Muscle of leg (tissue), 11 donors: ENCODE measurements around the gene ZNF512B. TPM values are rescaled to one million over a fixed set of nuclear protein-coding genes. Genes with fewer than 3 reads are reported as not detected.
A peak's percentile ranks its signal among the peaks of the same experiment; 100 is the strongest.
"Not testable (repeated sequence)": the region's sequence is repeated elsewhere in the genome, so short reads cannot be mapped to it uniquely, and the experiment has no call there.

Source experiments
- DNase-seq: peaks from one replicate; pipeline ENCODE4 v3.0.0; 2013
- H3K27ac ChIP-seq: one replicate; pipeline ENCODE4 v1.5.1; 2013; ENCODE audit warnings: mild to moderate bottlenecking, low read length, control low read depth
- H3K27me3 ChIP-seq: one replicate; pipeline ENCODE4 v1.6.1; 2013; ENCODE audit warnings: low read length; ENCODE audit not compliant: control insufficient read depth, insufficient read depth
- H3K36me3 ChIP-seq: one replicate; pipeline ENCODE4 v1.6.1; 2013; ENCODE audit warnings: low read length; ENCODE audit not compliant: control insufficient read depth, insufficient read depth
- H3K4me1 ChIP-seq: one replicate; pipeline ENCODE4 v1.6.1; 2013; ENCODE audit warnings: low read length; ENCODE audit not compliant: control insufficient read depth, insufficient read depth
- H3K4me3 ChIP-seq: one replicate; pipeline ENCODE4 v1.5.1; 2013; ENCODE audit warnings: low read length, control low read depth
- H3K9me3 ChIP-seq: replicated peaks from 2 replicates; pipeline ENCODE4 v1.6.1; 2013; ENCODE audit warnings: low read depth, low read length; ENCODE audit not compliant: control insufficient read depth
- WGBS: methylation state at CpG from one replicate; pipeline ENCODE4 v1.1.5; 2013; ENCODE audit warnings: missing lambda C conversion rate; ENCODE audit not compliant: insufficient coverage; 5-methylcytosine and 5-hydroxymethylcytosine counted together
- polyA plus RNA-seq, 8 donors: library from polyadenylated mRNA; unstranded; fragments of 120-200 nt; gene quantifications; one replicate each; pipeline versions ENCODE4 v1.2.1 to v1.2.3, GENCODE V29; 2013; ENCODE audit warnings: inconsistent platforms in 1 of 8, low replicate concordance in 1 of 8; ENCODE audit not compliant: insufficient read length in 8 of 8, insufficient read depth in 1 of 8
- total RNA-seq: library from RNA; stranded (reverse); fragments of 120-200 nt; gene quantifications from one replicate; pipeline ENCODE4 v1.2.4, GENCODE V29; 2013

Gene ZNF512B
- total and polyA plus RNA-seq, 9 donors: 15.5 to 34.0 (median 27.6) TPM

DNA sequence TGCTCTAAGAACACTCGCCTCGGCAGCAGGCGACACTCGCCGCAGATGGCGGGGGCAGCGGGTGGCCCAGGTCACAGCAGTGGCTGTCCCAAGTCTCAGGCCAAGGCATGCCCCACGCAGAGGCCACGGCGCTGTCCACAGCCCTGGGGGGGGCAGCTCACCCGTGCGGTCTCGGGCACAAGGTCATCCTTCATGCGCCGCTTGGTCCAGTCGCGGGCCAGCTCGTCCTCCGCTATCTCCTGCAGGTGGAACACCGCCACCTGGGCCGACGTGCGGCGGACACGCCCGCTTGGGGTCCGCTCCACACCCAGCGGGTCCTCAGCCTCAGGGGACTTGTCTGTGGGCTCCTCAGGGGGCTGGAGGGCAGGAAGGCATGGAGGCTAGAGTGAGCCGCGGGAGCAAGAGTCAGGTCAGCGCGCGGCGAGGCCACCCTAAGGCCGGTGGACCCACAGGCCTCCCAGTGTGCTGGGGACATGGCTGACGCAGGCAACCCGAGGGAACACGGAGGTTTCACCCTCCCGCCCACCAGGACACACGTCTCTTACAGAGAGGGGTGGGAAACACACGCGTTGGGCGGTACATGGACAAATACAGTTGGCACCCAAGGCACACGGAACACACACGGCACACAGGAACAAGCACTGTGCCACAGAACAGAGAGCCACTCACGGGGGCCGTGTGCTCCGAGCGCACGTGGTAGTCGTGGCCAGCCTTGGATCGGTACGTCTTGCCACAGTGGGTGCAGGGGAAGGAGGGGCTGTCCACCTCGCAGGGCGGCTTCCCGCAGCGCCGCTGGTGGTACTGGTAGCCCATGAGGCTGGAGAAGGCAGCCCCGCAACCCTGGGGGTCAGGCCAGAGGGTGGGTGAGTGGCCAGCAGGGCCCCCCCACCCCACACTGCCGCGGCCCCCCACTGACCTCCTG is 7.0 kb downstream of the ZNF512B start:
- Histone ChIP-seq H3K4me3 (no peak overlapping the region), H3K27ac (no peak overlapping the region), H3K4me1 (peaks cover 5% of the 10 kb centered on the region), H3K9me3 (no peaks in the 10 kb centered on the region), H3K36me3 (peaks cover 72% of the 10 kb centered on the region), H3K27me3 (no peaks in the 10 kb centered on the region)
- 91% methylated on average over 49 of the region's 61 CpGs for WGBS
- DNase-seq: no peak

DNA sequence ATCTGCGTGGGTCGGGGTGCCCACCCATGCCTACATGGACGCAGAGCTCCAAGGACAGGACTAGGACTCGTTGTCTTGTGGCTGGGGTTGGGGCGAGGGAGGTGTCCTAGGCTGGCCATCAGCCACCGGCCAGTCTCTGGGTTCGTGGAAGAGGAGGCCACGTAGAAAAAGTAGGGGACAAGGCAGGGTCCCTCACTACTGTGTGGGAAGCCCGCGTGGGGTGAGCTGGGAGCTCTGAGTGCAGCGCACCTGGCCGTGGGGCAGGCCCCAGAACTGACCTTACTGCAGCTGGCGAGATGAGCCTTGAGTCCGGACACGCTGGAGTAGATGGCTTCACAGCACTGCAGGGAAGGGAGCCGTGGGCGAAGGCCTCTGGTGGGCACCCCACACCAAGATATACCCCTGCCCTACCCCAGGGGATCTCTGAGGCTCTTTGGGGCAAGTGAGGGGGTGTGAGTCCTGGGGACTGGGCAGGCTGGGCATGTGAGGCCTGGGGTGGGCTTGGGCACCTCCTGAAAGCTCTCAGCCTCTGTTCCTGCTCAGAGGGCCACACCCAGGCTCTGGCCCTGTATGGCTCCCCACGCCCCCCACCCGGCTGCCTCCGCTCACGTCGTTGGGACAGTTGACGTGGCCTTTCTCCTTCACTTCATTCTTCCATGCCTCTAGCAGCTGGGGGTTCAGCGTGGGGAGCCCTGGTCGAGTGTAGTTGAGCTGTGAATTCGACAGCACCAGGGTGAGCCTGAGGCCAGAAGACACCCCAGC is 7.9 kb downstream of the ZNF512B start:
- WGBS: 85% methylated on average over 21 of the region's 26 CpGs
- Histone ChIP-seq H3K27me3 (no peaks in the 10 kb centered on the region), H3K4me1 (peaks cover 14% of the 10 kb centered on the region), H3K9me3 (no peaks in the 10 kb centered on the region), H3K36me3 (peaks cover 64% of the 10 kb centered on the region), H3K4me3 (no peak overlapping the region), H3K27ac (no peak overlapping the region)
- no peak for DNase-seq

DNA sequence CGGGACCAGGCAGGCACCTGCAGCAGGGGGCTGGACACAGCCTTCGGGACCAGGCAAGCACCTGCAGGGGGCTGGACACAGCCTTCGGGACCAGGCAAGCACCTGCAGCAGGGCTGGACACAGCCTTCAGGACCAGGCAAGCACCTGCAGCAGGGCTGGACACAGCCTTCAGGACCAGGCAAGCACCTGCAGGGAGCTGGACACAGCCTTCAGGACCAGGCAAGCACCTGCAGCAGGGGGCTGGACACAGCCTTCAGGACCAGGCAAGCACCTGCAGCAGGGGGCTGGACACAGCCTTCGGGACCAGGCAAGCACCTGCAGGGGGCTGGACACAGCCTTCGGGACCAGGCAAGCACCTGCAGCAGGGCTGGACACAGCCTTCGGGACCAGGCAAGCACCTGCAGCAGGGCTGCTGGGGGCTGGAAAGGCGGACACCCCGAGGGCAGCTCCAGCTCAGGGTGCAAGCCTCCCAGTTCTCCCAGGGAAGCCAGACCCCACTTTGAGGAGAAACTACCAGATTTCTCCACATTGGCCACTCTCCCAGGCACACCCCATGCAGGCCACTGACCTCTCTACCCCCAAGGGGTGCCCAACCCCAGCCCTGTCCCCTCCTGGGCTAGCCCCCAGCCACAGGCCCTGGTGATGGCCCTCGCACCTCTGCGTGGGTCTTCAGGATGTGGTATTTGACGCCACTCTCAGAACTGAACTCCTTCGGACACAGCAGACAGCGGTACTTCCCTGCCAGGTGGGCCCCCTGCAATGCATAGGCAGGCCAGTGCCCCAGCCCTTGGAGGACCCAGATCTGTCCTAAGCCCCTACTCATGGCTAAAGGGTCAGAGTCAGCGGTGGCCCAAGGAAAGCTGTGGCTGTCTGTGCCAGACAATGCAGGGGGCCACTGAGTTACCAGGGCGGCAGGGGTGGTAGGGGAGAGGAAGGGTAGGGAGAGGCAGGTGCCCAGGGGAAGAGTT is 8.8 kb downstream of the ZNF512B start:
- WGBS: 90% methylated on average over 14 of the region's 15 CpGs
- H3K9me3 ChIP-seq, H3K27ac ChIP-seq, H3K27me3 ChIP-seq, DNase-seq, H3K4me3 ChIP-seq: not testable (repeated sequence)
- Histone ChIP-seq H3K4me1 (peaks cover 15% of the 10 kb centered on the region), H3K36me3 (peaks cover 56% of the 10 kb centered on the region)

DNA sequence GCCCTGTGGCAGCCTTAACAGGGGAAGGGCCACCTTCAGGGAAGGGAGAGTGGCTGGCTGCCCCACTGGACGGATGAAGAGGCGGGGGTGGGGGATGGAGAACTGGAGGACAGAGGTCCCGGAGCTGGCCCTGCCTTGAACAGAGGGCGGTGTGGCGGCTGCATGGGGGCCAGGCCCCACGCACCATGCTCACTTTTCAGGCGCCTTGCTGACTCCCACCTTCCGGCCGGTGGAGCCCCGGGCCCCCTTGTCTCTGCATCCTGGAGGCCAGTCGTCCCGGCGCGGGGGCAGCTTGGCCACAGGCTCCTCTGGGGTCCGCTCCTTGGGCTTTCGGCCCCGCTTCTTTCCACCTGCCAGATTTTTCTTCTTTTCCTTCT is 10.0 kb downstream of the ZNF512B start:
- Histone ChIP-seq H3K9me3 (no peaks in the 10 kb centered on the region), H3K4me1 (peaks cover 22% of the 10 kb centered on the region), H3K36me3 (peaks cover 56% of the 10 kb centered on the region), H3K27ac (no peak overlapping the region), H3K4me3 (no peak overlapping the region), H3K27me3 (no peaks in the 10 kb centered on the region)
- WGBS: 77% methylated on average over 7 of the region's 17 CpGs
- DNase-seq: no peak

DNA sequence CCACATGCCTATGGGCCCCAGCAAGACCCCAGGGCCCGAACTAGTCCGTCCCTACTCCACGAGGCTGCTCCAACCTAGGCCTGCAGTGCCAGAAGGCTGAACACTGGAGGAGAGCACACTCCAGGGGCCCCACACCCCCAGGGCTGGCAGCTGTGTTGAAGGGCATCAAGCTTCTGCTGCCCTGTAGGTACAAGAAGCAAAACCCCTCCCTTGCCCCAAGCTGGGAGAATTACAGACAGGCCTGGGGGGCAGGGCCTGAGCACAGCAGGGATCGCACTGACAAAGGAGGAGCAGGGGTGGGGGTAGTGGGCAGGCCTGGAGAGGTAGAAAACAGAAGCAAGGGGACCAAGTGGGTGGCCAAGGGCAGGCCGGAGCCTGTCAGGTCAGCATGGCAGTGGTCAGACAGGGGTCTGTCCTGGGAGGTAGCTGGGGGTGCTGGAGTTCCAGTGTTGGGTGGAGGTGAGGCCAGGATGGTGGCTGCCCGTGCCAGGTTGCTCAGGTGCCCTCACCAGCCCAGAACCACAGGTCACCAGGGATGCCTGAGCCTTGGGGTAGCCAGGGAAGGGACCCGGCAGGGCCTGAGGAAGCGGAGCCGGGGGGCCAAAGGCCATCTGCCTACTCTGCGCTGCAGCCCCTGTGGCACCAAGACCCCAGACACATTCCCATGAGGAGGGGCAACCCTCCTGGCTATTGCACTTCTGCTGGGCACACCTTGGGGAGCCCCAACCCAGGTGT is 10.6 kb downstream of the ZNF512B start:
- Histone ChIP-seq H3K9me3 (no peaks in the 10 kb centered on the region), H3K27ac (no peak overlapping the region), H3K36me3 (peaks cover 56% of the 10 kb centered on the region), H3K4me1 (peaks cover 27% of the 10 kb centered on the region), H3K27me3 (no peaks in the 10 kb centered on the region), H3K4me3 (no peak overlapping the region)
- WGBS: 64% methylated on average over 7 of the region's 10 CpGs
- no peak for DNase-seq

DNA sequence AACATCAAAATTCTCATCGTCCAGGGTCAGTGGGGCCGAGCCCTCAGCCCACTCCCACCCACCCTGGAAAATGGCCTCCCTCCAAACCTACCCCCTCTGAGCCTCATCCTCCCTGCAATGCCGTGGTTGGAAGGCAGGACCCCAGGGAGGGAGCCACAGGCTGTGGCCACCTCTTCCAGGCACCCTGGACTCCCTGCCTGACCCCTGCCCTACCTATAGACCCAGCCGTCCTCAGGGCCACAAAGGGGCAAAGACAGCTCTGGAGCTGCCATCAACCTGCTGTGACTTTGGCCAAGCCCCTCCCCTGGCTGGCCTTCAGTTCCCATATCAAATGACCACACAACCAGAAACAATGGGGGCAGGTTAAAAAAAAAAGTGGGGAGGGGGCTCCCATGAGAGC is 11.3 kb downstream of the ZNF512B start:
- Histone ChIP-seq H3K4me1 (peaks cover 33% of the 10 kb centered on the region), H3K27ac (no peak overlapping the region), H3K4me3 (no peak overlapping the region), H3K9me3 (no peaks in the 10 kb centered on the region), H3K36me3 (peaks cover 49% of the 10 kb centered on the region), H3K27me3 (no peaks in the 10 kb centered on the region)
- no peak for DNase-seq
- WGBS: 50% methylated on average over 3 of the region's 4 CpGs

DNA sequence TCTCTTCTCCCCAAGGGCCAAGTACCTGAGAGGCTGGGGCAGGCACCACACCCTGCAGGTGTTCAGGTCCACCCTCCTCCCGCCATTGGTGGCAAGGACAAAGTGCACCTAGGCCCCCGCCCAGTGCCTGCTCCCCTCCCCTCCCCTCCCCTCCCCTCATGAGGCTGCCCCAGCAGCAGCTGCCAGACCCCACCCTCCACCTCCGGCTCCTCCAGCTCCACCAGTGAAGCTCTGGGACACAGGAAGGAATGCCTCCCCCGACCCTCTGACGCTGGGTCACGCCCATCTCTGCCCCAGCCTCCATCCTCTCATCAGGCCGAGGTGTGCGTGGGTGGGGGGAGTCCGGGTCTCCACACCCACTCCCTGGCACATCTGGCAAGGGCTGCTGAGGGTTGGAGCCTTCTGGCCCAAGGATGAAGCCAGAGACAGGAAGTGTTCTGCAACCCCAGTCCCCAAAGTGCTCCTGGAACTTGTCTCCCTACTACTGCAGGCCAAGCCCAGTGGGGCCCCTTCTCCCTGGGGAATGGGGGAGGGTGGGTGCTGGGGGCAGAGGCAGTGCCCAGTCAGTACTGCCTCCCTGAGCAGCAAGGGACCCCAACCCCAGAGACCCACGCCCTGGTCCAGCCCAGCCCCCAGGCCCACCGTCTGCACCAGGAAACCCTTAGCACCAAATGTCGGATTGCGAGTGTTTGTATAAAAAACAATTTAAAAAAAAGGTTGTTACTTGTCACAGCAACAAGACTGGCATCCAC is 11.9 kb downstream of the ZNF512B start:
- WGBS: no CpG with 5 or more reads among the region's 13 CpGs
- DNase-seq: peak; percentile 56
- Histone ChIP-seq H3K27ac (peak overlapping the region; percentile 69), H3K4me3 (no peak overlapping the region), H3K9me3 (no peaks in the 10 kb centered on the region), H3K36me3 (peaks cover 44% of the 10 kb centered on the region), H3K27me3 (no peaks in the 10 kb centered on the region), H3K4me1 (peaks cover 34% of the 10 kb centered on the region)

DNA sequence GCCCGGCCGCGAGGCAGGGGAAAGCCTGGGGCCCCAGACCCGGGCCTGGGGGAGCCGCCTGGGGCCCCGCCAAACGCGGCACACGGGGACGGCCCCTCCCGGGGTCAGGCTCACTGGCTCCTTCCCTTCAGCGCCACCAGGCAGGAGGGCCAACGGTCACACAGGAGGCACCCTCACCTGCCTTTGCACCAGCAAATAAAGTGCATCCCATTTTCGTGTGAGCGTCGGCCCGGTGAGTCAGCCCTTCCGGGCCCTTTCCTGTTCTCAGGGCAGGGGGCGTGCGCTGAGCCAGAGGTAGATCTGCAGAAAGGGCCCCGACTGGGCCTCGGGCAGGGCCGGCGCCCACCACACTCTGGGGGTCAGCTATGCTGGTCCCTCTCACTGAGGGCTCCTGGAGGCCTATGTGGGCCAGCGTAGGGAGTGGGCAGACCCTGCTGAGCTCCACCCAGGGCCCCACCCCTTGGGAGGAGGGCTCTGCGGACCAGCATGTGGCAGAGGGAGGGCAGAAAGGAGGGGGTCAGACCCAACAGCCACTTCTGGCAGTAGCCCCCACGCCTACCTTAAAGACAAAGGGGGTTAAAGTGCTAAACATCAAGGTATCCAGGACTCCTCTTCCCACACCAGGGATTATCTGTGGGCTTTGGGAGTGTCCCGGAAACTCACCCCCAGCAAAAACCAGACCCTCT is 12.6 kb downstream of the ZNF512B start:
- Histone ChIP-seq H3K9me3 (no peaks in the 10 kb centered on the region), H3K36me3 (peaks cover 44% of the 10 kb centered on the region), H3K27me3 (no peaks in the 10 kb centered on the region), H3K4me1 (peaks cover 41% of the 10 kb centered on the region), H3K27ac (peak overlapping the region; percentile 69), H3K4me3 (peak overlapping the region; percentile 56)
- DNase-seq: peak; percentile 79
- 4% methylated on average over 25 of the region's 28 CpGs for WGBS
